ENCODE data around the gene SATB2.

The SATB2 gene

DNA sequence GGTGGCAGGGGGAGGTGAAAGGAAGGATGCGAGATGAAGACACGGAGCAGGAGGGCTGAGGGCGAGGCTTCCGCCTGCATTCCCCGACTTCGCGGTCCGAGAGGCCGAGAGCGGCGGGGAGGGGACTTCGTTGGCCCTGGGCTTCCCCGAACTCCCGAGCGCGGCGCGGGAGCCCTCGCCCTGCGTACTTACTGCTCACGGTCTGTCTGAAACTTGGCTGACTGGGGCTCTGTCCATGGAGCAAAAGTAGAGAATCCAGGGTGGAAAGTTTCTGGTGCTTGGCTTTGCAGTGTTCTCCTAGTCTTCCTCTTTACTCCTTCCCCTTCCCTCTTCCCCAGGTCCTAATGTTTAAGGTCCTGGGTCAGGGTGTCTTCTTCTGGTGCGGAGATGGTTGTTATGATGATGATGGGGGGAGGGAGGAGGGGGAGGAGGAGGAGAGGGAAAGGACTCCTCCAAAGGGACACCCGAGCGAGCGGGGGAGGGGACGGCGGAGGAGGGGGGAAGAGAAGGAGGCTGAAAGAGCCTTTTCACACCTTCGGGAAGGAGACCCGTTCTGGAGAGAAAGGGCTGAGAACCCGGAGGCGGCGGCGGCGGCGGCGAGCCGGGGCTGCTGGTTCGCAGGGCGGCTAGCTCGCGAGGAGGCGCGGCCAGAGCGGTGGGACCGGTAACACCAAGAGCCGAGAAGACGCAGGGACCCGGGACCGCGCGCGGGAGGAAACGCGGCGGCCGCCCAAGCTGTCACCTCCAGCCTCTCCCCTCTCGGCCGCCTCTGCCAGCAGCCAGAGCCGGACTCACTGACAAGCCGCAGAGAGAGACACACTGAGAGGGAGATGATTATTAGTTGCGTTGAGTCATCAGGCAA, at the start of gene SATB2:
SATB2 (minus strand) TSS at position 793 of the 862 bp plus-strand sequence. CDS start 1,902 bp downstream, outside the sequence.
- DNase-seq = no peak

DNA sequence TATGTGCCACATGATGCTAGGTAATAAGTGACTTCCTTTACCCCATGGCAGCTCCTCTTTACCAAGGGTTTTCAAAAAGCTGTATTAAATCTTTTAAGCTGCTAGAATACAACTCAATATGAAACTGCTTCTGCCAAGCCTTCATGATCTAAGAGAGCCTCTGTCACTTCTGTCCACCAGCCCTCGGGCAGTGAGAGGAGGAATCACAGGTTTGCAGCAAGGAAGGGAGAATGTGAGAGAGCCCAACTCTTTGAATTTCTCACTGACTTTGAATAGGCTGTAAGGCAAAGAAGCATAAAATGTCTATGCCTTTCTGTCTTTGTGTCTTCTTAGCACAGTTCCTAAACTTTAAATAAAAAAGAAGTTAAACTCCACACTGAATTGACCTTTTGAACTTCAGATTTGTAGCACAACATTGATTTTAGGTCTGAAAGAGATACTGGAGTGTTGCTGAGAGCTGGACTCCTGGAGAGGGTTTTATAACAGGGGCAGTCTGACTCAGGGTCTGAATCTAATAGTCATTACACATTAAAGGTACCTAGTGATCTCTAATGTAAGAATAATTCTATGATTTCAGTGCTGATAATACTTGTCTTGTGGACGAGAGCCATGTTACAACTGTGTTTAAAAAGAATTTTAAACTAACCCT, 48.1 kb upstream of the SATB2 start:
- no peak for DNase-seq

DNA sequence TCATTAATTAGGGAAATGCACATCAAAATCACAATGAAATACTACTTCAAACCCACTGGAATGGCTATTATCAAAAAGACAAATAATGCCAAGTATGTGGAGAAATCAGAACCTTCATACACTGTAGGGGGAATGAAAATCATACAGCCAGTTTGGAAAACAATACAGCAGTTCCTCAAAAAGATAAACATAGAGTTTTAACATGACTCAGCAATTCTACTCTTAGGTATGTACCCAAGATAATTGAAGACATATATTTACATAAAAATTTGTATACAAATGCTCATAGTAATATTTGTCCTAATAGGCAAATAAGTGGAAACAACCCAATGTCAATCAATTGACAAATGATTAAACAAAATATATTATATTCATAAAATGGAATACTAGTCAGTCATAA, 45.4 kb upstream of the SATB2 start:
- DNase-seq = no peak

DNA sequence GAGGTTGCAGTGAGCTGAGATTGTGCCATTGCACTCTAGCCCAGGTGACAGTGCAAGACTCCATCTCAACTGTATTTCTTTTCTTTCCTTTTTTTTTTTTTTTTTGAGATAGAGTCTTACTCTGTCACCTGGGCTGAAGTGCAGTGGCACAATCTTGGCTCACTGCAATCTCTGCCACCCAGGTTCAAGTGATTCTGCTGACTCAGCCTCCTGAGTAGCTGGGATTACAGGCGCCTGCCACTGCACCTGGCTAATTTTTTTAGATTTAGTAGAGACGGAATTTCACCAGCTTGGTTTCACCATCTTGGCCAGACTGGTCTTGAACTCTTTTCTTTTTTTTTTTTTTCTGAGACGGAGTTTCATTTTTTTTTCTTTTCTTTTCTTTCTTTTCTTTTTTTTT, 41.3 kb upstream of the SATB2 start:
- no peak for DNase-seq

DNA sequence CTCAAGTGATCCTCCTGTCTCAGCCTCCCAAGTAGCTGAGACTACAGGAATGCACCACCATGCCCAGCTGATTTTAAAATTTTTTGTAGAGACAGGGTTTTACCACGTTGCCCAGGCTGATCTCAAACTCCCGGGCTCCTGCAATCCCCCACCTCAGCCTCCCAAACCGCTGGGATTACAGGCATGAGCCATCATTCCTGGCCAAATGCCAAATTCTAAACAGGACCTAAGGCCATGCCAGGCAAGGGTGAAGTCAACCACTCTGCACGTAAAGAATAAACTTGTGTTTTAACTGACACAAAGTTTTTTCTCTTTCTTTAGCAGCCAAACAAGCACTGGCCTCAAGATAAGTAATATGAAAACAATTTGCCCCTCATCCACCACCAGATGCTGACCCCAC, 37.4 kb upstream of the SATB2 start:
- no peak for DNase-seq

DNA sequence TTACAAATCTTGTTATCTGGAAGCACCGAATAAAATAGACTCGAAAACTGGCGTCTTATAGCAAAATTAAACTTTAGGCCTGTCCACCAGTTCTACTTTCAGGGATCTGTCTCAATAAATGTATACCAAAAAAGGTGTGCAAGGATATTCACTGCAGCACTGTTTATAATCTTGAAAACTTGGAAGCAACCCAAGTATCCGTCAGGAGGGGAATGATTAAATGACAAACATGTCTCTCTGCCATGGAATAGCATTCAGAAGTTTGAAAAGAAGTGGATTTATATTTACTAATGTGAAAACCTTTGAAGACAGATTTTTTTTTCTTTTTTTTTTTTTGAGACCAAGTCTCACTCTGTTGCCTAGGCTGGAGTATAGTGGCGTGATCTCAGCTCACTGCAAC, 32.3 kb upstream of the SATB2 start:
- no peak for DNase-seq

DNA sequence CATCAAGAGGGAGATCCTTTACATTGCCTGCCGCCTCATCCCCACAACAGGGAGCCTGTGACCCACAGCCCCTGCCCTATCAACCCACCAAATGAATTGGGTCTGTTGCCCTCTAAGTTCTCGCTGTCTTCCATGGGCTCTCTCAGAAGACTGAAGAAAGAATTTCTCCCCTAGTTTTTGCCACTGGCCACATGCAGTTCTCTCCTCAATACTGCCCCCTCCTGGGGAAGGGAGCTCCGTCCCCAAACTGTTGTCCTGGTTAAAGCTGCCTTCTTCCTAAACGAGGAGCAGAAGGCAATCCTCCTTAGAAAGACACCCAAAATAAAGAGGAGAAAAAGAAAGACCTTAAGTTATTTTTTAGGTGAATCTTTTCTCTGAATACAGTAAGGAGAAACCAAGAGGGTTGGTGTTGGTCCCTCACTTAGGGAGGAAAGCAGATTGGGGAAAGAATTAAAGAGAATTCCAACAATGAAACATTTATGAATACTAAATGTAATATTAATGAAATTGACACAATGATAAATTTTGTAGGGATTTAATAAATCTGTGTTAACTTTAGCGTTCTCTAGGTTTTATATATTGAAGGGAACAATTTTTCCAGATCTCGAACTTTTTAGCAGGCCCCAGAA, 31.1 kb upstream of the SATB2 start:
- DNase-seq = no peak

DNA sequence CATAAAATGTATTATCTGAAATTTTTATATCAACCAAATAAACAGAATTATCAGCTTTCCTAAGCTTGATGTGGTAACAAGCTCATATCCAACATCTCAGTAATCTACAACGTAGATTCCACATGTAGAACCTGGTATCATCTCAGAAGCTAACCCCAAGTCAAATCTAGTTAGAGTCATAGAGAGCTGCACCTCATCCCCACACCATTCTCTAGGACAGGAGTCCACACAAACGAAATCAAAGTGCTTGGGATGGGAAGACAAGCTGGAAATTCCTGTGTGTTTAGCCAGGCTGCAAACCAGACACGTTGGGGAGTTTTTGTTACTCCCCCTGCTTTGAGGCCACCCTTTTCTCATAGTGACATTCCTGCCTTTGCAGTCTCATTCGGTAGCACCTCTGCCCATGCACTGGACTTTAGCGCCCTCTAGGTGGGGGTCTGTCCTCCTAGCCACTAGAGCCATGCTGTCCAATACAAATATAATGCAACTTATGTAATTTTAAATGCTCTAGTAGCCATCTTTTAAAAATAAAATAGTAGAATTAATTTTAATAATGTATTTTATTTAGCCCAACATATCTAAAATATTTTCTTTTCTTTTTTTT, 28.1 kb upstream of the SATB2 start:
- DNase-seq = no peak

DNA sequence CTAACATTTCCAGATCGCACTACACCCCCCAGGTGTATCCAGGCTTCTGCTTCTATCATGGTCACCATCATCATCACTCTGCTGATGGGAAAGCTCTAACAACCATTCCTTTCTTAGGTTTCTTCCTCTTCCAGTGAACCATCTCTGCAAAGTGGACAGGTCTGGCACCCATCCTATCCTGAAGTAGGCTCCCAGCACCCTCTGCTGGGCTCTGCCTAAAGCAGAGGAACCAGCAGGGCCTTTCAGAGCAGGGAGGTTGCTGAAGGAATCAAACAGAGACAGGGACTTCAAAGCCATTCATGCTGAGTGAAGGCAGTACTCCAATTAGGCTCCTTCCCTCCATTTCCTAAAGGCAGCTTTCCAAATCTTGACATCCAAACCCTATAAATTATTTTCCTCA, 27.2 kb upstream of the SATB2 start:
- DNase-seq = no peak

DNA sequence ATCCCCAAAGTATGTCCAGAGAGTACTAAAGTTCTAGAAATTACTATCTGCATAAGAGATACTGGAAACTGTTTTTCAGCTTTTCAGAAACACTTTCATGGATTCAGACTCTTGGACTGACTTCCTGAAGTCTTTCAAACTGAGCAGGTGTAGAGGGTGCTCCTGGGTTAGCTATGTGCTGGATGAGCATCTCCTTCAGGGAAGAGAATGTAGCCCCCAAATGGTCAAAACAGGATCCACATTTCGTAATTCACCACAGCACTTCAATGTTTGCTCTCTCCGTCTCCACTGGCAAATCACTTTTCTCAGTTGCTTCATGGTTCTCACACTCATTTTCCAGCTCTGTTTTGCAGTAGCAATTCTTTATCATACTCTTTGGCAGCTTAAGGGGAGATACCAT, 23.2 kb upstream of the SATB2 start:
- DNase-seq = no peak

DNA sequence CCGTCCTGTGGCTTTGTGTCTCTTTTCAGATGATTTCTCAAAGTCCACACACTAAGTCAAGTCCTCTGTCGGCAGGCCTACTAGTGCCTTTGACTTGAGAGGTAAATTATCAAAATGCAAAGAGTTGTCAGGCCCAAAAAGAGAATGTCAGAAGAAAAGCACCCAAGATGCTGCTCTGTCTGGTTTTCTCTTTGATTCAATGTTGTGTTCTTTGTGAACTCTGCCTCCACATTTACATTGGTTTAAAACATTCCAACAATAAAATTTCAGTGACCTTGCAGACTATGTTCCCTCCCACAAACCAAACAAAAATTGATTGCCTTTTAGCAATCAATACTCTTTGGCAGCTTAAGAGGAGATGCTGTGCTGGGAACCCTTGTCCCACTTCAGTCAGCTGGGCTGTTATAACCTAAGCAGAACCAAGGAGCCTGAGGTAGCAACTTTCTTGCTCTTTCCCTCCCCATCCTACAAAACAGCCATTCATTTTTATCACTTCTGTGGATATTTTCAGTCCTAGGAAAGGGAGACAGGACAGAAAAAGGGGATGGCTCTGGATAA, 19.6 kb upstream of the SATB2 start:
- no peak for DNase-seq

DNA sequence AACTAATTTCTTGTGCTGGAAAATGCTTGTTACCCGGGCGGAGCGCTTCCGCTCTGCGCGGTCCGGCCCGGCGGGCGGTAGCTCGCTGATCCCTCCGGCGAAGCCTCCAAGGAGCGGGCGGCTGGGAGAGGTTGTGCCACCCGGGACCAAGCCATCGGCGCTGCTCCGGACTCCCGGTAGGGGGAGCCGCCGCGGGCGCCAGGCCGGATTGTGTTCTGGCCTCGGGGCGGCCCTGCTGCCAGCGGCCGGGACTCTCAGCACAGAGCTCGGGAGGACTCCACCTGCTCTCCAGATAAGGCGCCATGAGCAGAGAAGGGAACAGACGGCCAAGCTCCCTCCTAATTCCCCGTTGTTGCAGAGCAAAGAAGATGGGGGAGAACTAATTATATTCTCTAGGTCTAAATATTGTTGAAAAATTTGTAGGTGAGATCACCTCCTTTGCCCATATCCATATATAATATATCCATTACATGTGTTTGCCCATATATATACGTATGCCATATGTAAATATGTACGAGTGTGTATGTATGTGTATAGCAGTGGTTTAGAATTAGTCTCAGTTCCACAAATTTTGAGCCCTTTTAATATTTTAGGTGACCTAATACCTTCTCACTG, 13.8 kb upstream of the SATB2 start:
- DNase-seq = no peak

DNA sequence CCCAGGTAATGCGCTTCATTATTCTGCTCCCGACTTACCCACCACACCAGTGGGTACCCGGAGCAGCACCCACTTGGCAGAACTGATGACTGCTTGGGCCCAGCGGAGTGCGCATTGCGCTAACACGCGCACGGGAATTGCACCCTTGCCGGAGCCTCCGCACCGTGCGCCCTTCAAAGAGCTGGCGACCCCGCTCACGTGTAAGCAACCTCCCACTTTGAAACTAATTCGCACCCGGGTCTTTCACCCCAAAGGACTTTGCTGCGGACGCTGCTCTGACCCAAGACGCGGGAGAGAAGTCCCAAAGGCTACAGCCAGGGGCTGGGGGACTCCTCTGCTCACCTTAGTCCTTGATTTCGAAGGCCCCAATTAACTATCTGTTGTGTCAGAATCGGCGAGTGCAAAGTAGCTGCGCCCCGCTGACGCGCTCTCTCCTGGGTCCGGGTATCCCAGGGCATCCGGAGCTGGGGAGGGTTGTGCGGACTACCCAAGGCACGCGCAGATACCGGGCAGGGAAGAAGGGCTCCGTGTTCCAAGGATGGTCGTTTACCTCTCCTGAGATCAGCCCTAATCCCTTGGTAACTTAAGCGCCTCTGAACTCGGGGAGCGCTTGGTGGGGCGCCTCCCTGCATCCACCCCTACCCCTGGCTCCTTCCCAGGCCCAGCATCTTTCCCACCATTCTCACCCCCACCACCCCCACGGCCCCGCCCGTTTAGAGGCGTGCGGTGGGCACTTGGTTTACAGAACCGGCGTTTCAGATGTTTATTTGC, 13.1 kb upstream of the SATB2 start:
- DNase-seq = no peak

DNA sequence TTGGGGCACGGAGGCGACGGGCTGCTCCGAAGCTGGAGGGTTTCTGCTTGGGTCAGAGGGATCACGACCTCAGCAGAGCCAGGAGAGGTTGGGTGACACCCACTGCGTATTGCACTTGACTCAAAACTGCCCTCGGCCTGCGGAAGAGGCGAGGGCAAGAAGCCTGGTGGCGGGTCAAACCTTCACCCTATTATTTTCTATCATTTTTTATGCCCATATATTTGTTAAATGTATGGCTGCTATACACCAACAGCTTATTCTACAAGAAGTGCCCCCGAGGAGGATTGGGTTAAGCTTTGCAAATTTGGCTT, 12.6 kb upstream of the SATB2 start:
- DNase-seq = no peak

DNA sequence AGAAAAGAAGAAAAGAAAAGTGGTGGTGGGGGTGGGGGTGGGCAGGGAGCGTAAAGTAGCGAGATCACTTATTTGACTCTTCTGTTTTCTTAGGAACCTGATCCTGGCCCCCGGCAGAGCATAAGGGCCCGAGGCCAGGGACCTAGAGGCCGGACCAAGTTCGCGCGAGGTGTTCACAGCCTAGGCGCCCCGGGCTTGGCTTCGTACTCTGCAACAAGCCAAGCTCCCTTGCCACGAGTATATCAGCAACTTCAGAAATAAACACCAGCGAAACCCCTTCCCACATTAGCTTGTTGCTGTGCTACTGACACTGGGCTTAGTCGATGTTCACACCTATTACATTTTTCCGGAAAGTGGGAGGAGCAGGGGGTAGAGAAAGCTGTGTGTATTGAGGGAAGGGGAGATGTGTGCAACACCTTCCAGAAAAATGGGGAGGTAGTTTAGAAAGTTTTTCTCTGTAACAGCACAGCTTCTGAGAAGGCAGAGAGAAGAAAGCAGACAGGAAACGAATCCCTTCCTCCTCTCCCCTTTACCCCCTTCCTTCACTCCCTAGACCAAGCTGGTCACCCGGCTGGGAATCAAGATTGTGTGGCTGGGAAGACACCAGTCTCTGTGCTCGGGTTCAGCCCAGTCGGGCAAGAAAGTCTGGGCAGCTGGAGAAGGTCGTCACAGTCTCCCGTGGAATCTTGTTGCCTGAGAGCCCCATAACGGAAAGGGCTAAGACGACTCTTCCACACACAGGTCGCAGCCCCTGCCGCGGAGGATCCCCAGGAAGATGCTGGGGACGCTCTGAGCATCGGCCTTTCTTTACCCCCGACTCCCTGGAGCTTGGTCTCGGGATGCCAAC, 12.0 kb upstream of the SATB2 start:
- DNase-seq = no peak

DNA sequence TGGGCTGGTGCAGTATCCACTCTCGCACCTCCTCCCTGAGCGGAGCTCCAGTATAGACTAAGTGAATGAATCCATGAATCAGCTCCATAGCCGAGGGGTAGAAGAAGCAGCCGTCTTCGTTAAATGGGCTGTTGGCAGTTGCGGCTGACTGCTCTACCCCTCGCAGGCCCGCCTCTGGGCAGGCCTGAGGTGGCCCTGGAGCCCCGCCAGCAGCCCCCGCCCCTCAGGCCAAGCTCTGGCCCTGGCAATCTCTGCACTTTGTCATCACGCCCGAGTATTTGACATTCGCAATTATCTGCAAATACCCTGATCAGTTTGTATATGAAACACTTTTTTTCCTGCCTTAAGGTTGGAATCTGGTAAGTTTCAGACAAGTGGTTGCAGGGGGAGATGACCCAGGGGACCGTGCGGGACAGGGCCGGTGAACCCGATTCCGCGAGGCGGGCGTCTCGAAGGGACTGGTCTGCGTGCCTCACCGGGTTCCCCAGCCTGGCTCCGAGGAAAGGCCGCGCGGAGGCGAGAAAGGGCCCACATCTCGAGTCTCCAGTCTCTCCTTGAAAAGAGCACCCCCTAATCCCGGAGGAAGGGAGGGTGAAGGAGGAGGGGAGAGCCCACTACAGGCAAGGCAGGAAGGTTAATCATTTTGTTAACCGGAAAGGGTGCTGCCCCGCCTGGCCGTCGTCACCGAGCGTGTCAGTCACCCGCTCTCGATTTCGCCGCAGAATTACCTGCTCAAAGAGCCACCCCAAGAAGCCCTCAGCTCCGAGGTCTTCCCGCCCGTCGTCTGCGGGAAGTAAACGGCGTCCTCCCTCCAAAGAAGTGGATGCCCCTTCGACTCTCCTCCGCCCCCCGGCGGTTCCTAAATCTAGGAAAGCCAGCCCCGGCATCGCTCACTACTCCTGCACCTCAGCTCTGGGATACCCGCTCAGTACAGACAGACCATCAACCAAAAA, 11.1 kb upstream of the SATB2 start:
- DNase-seq = no peak

DNA sequence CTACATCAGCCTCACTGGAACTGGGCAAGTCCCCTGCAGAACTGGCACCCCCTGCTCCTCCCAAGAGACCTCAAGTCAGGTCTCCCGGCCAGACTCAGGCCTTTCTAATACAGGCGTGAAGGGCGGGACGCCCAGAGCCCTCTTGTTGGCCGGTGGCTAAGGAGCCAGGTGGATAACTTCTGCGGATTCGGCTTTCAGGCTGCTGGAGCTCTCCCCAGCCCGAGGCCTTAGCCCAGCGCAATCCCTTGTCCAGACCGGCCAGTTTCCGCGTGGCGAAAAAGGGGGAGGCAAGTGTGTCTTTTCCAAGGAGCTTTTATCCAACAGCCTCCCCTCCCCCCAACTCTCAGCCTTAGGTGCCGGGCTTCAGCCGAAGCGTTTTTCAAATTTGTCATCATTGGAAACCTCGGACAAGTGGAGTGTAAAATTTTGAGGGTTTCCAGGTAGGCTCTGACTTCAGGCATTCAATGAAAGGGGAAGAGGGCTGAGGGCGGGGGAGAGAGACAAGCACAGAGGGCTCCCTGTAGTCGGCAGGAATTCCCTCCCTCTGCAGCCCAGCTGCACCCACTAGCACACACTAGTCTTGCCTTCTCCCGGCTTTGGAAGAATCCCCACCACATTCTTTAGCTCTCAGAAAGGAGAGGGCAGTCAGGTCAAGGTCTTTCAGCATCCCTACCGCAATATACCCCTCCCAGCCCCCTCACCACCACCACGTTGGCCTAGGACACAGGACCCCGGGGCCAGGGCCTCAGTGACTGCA, 9.5 kb upstream of the SATB2 start:
- no peak for DNase-seq

DNA sequence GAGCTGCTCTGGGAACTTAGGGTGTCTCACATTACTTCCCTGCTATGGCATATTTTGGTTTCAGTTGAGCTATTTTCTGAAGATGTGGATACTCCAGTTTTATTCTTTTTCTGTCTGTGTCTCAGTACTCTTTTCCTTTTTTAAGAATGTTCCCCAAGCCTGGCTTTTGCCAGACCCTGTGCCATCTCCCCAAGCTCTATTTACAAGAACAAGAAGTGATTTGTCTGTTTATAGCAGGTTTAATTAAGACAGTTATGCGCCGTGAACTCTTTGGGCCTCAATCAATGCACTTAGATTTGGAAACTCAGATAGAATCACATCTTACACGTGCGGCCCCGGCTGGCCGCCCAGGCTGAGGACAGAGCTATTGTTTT, 8.9 kb upstream of the SATB2 start:
- DNase-seq = no peak

DNA sequence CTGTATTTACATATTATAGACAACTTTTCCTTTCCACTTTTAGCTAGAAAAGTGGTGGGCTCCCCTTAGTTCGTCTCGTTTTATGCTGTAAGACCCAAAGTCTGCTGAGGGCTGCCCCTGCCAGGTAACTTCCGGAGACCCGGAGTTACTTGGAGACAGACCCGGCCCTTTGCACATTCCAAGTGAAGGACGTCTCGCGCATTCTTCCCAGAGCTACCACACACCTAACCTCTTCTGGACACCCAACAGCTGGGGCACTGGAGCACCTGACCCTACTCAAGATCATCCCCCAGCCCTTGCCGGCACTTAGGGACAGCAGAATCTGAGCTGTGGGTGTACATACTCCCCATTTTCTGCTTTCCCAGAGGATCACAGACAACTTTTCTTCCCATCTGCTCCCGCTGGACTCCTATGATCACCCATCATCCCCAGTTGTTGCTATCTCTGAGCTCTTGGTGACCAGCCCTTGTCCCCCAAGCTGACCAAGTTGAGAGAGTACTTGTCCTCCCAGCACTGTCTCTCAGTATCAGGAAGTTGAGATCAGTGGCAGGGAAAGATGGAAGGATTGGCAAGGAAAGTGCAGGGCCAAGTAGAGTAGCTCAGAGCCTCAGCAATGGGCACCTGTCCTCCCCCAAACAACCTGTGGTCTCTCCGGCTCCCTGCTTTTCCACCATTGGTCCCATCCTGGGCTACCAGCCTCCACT, 8.4 kb upstream of the SATB2 start:
- no peak for DNase-seq

All from NCI-H1417 treated with DMSO at 0.1 percent for 48 hours (cell line).